ENCODE measurements around the gene PRSS57.
"Not testable (repeated sequence)": the region's sequence is repeated elsewhere in the genome, so short reads cannot be mapped to it uniquely, and the experiment has no call there.

Gene PRSS57

DNA sequence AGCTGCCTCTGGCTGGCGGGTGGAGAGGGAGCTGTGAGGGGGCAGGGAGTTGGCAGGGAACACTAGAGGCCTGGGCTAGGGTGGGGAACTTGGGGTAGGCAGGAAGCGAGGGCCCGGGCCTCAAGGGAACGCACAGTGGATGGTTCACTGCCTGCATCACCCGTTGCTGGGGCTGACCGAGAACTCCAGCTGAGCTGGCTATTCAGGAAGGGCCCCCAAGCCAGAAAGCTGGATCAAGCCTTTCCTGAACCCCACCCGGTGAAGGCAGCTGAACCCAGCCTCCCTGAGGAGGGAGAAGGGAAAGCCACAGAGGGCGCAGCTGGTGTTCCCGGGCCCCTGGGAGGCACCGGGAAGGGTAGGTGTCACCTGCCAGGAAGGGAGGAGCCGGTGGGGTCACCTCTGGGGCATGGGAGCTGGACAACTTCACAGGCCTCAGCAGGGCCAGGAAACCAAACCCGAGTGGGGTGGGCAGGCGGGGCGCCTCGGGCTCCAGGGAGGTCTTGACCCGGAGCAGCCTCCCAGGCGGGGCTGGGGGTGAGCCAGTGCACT is 27.4 kb upstream of the PRSS57 start:
- DNase-seq, result no peak

DNA sequence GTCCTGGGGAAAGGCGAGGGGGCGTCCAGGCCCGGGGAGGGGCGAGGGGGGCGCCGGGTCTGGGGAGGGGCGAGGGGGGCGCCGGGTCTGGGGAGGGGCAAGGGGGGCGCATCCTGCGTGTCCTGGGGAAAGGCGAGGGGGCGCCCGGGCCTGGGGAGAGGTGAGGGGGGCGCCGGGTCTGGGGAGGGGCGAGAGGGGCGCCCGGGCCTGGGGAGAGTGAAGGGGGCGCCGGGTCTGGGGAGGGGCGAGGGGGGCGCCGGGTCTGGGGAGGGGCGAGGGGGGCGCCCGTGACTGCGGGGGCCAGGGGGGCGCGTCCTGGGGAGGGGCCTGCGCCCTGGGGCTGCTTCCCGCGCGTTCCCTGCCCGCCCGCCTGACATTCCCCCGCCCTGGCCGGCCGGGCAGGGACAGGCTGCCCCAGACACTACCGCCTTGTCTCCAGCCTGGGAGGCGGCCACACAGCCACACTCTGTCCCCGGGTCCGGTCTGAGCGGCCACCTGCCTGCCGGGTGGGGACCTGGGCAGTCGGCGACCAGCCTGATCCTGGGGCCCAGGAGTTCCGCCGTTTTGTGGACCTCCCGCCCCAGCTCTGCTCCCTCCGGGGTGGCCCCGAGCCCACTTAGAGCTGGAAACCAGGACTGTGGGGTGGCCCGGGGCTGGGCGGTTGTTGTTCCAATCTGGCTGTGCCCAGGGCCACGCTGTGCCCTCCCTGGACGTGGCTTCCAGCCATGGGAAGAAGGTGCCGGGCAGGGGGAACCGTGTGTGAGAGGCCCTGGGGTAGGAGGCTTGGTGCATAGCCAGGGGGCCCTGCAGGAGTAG is 25.3 kb upstream of the PRSS57 start:
- DNase-seq, result no peak

DNA sequence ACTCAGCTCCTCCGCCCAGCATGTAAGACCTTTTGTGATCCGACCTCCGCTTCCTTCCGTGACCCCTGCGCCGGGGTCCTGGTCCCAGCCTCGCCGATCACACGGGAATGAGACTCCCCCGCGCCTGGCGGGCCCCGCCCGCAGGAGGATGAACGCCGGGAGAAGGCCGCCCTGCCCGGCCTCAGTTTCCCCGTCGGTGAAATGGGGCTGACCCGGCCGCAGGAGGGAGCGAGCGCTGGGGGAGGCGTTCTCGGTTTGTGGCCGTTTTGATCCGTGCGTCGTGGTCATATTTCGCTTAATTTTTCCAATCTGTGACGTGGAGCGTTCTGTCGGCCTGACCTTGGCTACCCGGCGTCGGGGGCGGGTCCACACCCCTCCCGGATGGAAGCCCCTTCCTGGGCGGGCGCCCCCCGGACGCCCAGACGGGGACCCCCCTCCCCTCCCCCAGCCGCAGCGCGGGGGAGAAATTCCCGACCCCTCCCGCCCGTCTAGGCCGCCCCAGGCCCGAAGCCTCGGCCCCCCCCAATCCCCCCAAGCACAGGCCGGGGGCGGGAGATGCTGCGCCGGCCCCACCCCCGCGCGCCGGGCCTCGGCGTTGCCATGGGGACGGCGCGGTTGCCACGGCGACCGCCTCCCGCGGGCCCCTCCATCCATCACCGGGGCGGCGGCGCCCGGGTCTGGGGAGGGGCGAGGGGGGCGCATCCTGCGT is 24.5 kb upstream of the PRSS57 start:
- no peak for DNase-seq

DNA sequence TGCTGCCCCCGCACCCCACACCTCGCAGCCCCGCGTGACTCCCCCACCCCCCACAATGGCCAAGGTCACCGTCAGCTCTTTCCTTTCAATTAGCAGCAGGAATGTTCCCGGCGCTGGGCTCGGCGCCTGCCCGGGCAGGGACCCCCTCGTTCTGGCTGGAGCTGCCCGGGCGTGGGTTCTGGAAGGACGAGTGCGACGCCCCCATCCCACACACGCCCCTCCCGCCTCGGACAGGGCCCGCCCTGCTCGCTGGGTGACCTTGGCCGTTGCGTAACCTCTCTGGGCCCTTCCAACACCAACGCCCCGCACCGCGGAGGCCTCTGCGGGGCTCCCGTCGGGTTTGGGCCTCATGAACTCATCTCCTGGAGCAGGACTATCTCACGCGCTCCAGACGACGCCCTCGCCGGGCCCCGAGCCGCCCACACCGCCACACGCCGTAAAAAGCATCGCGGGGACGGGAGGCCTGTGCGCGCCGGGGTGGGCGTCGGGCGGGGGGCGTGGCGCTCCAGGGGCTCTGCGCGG is 23.8 kb upstream of the PRSS57 start:
- no peak for DNase-seq

DNA sequence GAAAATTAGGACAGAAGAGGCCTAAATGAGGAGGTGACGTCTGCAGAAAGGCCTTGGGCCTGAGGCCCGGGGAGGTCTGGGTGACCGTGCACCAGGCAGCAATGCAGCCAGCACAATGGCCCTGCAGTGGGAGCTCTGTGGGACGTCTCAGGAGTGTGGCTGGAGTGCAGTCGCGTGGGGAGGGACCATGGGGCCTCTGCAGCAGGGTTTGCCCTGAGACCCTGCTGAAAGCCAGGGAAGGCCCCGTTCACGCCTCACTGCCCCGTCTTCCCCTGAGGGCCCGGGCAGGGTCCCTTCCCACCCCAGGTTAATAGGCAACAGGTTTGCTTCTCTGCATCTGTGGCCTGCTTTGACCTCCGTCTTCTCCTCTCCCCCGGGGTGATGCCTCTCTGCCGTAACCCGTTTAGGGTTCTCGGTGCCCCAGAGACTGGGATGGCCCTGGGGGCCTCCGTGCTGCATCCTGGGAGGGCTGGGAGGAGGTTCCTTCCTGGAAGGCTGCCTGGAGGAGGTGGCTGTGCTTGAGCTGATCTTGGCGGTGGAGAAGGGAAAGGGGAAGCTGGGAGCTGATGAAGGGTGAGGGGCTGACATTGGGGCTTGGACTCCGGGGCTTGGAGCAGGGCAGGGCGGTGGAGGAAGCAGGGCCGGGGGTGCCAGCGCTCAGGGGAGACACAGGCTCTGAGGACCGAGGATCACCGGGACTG is 23.1 kb upstream of the PRSS57 start:
- no peak for DNase-seq

DNA sequence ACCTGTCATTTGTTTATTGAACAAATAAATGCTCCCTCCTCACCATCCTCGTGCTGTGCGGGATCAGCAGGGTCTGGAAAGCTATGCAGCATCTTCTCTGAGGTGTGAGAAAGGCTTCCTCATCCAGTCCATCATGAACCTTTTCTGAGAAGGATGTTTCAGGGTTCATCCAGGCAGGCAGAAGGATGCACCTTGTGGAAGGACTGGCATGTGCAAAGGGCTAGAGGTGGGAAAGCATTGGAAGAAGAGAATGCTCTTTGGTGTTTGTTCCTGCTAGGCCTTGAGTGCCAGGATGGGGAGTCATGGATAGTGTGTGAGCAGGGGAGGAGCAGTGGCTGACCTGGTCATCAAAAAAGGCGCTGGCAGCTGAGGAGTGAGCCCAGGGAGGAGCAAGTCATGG is 20.1 kb upstream of the PRSS57 start:
- no peak for DNase-seq

DNA sequence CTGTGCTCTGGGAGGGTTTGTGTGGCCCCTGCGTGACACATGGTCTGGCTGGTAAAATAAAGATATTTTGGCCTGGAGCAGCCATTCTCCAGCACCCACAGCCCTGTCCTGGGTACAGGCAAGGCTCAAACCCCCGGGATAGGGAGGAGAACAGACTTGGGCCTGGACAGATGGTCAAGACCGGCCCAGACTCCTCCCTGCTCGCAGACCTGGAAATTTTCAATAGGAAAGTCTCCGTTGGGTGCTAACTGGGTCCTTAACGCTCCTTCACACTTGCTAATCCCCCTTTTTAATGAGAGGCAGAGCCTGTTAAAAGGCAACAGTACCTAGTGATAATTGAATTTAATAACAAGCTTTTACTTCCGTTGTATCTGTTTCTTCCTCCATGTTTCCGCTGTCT is 16.0 kb upstream of the PRSS57 start:
- DNase-seq, result no peak

DNA sequence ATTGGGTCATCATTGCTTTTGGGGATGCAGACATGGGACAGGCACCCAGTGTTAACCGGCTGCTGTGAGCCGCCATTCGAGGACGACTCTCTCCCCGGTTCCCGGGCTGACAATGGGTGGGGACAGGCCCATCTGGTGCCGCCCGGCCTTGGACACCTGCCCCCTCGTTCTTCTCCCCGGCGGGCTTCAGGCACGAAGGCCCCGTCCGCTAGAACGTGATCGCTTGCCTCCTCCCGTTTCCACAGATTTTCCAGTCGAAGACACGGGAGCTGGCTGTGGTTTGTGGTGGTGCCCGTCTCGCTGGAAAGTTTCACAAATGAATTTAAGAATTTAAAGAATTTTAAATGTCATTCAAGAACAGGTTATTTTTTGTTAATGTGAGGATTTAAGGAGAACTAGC is 15.5 kb upstream of the PRSS57 start:
- DNase-seq, result no peak

DNA sequence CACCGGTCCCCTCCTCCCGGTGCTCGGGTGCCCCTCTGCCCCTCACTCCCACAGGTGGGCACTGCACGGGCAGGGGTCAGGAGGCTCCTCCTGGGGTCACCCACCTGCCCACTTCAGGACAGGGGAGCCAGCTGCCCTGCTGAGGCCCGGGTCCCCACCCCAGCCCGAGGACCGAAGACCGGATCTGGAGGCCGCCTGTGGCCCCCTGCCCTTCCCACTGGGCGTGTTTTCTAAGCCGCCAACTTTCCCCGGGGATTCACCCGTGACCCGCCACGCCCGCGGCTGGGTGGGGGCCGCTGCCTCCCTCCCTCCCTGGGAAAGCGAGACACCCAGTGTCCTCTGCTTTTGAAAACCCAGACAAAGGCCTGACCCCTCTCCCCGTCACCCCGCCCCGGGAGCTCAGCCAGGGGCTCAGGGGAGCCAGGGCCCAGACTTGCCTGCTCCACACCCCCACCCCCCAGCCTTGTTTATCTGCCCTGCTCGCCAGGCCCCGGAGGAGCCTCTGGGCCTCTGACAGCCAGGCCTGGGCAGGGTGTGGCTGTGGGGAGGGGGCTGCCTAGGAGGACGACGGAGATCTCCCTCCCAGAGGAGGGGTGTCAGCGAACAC is 14.8 kb upstream of the PRSS57 start:
- DNase-seq, result no peak

DNA sequence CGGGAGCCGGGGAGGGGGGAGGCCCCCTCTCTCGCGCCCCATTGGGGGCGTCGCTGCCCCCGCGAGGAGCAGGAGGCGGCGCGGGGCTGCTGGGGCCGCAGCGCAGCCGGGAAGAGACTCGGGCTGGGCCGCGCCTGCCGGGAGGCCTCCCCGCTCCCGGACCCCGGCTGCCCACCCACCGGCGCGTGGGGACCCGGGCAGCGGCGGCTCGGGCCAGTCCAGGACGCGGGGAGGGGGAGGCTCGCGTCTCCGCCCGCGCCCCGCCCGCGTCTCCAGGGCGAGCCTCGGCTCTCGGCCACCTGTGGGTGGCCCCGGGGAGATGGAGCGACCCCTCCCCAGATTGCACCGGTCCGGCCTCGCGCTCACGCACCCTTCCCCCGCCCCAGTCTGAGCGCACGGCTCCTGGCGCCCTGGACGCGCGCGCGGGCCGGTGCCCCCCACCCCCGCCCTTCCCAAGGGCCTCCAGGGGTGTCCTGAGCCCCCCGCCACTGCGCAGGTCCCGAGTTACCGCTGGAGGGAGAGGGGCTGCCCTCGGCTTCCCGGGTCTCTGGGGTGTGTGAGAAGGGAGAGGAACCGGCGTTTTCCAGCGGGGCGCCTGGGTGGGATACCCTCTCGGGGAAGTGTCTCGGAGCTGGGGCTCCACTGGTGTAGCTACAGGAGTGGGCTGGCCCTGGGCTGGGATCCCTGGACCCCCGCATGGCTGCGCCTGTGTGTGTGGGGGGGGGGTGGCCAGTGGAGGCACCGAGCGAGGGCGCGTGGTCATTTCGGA is 14.1 kb upstream of the PRSS57 start:
- no peak for DNase-seq

DNA sequence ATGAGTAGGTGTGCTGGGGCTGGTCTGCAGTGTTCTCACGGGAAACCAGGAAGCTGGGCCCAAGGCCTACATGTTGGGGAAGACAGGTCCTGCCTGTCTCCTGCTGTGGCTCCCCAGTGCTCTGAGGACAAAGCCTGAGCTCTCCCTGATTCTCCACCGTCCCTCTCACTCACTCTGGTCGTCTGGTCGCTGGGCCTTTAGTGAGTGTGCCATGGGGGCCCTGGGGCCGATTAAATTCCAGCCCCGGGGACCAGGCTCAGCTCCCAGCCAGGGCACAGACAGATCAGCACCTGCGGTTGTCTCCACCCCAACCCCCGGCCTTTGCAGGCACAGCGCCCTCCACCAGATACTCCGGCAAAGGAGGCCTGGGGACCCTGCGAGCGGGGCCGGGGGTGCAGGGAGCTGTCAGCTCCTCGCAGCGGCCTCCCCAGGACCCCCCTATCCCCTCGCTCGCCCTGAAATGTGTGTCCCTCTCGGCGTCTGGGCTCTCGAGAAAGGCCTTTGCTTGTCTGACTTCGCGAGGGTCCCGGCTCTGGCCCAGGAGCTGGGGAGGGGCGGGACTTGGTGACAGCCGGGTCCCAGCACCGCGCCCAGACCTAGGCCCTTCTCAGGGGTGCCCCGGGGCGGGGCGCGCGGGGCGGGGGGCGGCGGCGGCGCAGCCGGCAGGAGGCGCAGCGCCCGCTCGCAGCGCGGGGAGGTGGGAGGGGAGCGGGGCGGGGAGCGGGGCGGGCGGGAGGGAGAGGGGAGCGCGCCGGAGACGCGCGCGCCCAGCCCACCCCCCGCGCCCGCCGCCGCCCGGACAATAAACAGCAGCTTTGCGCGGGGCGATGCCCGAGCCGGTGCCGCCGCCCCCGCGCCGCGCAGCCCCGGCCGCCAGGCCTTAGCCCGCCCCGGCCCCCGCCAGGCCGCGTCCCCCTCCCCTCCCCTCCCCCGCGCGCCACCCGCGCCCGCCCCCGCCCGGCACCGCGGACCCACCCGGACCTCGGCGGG is 13.2 kb upstream of the PRSS57 start, which contains the start of gene PALM:
TSS of gene PALM (plus strand) at position 782 of the 990 bp plus-strand sequence. CDS start 212 bp downstream, outside the sequence.
- DNase-seq, result no peak

DNA sequence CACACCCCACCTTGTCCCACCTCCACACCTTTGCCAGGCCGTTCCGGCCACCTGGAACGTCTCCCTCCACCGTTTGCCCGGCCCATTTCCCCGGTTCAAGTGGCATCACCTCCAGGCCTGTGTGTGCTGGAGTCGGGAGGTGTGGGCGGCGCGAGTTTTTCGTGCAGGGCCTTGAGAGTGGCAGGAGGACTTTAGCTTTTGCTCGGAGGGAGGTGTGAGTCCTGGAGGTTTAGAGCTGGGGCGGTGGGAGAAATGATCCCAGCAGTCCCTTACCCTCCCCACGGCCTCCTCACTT is 9.1 kb upstream of the PRSS57 start:
- DNase-seq, result no peak

DNA sequence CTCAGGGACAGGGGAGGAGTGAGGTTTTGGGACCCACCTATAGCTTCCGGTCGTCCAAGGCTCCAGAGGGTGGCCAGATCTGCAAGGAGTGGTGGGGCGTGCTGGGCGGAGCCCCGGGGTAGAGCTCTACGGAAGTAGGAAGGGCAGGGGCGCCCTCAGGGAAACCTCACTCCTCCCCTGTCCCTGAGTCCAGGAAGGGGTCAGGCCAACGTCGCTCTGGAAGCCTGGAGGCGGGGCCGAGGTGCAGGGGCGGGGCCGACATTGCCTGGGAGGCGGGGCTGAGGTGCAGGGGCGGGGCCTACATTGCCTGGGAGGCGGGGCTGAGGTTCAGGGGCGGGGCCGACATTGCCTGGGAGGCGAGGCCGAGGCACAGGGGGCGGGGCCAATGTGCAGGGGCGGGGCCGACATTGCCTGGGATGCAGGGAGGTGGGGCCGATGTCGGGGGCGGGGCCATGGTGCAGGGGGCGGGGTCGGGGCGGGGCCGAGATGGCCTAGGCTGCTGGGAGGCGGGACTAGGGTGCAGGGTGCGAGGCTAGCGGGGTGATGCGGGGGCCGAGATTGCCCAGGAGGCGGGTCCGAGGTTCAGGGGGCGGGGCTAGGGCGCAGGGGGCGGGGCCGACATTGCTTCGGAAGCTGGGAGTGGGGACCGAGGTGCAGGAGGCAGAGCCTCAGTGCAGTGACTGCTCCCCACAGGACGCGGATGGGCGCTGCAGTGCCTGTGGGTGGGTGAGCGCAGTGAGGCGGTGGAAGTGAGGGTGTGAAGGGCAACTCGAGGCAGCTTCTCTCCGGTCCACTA is 8.6 kb upstream of the PRSS57 start:
- peak; percentile 68 for DNase-seq

DNA sequence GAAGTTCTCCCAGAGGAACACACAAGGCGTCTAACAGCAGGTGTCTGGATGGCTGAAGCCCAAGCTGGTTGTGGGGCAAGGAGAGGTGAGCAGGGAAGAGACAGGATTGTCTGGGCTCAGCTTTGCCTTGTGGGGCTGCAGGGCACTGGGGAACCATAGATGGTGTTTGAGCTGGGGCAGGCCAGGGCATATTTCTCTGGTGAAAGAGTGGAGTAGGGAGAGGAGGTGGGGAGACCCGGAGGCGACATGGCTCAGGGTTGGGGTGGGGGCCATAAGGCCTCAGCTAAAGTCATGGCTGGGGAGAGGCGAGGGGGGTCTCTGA is 8.0 kb upstream of the PRSS57 start:
- no peak for DNase-seq

DNA sequence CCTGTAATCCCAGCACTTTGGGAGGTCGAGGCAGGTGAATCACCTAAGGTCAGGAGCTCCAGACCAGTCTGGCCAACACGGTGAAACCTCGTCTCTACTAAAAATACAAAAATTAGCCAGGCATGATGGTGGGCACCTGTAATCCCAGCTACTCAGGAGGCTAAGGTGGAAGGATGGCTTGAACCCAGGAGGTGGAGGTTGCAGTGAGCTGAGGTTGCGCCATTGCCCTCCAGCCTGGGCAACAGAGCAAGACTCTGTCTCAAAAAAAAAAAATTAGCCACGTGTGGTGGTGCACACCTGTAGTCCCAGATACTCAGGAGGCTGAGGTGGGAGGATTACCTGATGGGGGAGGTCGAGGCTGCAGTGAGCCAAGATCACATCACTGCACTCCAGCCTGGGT is 7.6 kb upstream of the PRSS57 start:
- DNase-seq, result not testable (repeated sequence)

DNA sequence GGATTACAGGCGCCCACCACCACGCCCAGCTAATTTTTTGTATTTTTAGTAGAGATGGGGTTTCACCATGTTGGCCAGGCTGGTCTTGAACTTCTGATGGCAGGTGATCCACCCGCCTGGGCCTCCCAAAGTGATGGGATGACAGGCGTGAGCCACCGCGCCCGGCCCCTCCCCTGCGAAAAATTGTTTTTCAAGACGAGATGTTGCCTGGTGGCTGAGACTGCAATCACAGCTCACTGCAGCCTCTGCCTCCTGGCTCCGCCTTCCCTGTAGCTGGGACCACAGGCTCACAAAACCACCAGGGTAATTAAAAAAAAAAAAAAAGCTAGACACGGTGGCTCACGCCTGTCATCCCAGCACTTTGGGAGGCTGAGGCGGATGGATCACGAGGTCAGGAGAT is 4.6 kb upstream of the PRSS57 start:
- not testable (repeated sequence) for DNase-seq

DNA sequence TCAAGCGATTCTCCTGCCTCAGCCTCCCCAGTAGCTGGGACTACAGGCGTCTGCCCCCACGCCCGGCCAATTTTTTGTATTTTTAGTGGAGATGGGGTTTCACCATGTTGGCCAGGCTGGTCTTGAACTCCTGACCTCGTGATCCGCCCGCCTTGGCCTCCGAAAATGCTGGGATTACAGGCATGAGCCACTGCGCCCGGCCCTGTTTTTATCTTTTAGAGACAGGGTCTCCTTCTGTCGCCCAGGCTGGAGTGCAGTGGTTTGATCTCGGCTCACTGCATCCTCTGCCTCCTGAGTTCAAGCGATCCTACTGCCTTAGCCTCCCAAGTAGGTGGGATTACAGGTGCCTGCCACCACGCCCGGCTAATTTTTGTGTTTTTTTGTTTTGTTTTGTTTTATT is 3.3 kb upstream of the PRSS57 start:
- DNase-seq, result not testable (repeated sequence)

DNA sequence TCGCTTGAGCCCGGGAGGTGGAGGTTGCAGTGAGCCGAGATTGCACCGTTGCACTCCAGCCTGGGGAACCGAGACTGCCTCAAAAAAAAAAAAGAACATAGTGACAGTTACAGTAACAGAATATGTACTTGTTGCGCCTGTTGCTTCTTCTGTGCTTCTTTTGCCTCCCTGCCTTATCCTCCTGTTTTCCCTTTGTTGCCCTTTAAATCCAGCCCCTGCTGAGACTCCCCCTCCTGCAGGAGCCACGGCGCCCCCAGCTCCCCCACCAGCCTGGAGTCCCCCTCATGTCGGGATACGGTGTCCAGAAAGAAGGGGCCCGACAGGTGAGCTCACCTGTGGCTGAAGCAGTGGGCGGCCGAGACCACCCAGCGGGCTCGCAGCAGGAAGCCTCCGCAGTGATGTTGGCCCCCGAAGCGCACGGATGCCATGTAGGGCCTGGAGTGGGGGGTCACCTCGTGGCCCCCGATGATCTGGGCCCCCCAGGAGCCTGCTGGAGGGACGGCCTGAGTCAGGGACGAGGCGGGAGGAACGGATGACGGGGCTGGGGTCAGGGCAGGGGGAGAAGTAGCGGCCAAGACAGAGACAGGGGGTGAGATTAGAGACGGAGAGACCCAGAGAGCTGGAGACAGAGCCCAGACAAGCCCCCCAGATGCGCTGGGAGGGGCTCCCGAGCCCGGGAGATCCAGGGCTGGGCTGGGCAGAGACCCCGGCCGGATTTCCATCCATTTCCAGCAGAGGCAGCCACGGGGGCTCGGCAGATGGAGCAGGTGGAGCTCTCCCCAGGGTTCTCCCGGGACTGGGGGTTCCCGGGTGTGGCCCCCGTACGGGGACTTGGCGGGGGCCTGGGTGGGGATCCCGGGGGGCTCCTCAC is 536 bp downstream of the PRSS57 start:
- no peak for DNase-seq

DNA sequence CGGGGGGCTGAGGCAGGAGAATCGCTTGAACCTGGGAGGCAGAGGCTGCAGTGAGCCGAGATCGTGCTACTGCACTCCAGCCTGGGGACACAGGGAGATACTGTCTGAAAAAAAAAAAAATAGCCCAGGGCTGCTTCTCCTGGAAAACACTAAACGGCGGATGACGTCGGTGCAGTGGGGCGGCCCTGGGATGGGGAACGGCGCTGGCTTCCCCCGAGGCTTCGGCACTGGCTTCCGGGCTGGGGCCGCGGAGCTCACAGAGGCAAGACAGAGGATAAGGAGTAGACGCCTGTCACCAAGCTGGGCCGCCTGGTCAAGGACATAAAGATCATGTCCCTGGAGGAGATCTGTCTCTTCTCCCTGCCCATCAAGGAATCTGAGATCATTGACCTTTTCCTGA is 5.0 kb downstream of the PRSS57 start:
- DNase-seq, result no peak

Data from activated CD4-positive, alpha-beta T cell treated with anti-CD3 and anti-CD28 coated beads, Interleukin-2, amount 50 U/mL, for 1 hour (primary cell).